DOHH2 (cell line): ENCODE data around the gene LY6G5C.

Source experiments
- H3F3A ChIP-seq: fragments of 200-600 bp; sonication (generic), shearing (Covaris generic); 2 replicates; pipeline ENCODE4 v1.6.0; 2016; ENCODE audit warnings: antibody characterized with exemption, mild to moderate bottlenecking; ENCODE audit not compliant: control insufficient read depth, insufficient read depth
- H3K27ac ChIP-seq: fragments of 200-600 bp; sonication (generic); 2 replicates; pipeline ENCODE4 v1.5.1; 2014; ENCODE audit warnings: low read depth, mild to moderate bottlenecking, low read length, moderate library complexity
- H3K27me3 ChIP-seq: fragments of 200-600 bp; sonication (generic); 2 replicates; pipeline ENCODE4 v1.6.1; 2014; ENCODE audit warnings: mild to moderate bottlenecking, low read length, mixed read lengths; ENCODE audit not compliant: control insufficient read depth
- H3K36me3 ChIP-seq: fragments of 200-600 bp; sonication (generic); 2 replicates; pipeline ENCODE4 v1.6.1; 2014; ENCODE audit warnings: mild to moderate bottlenecking, low read length, moderate library complexity, mixed read lengths; ENCODE audit not compliant: control insufficient read depth
- H3K4me1 ChIP-seq: fragments of 200-600 bp; sonication (generic); 2 replicates; pipeline ENCODE4 v1.6.1; 2014; ENCODE audit warnings: mild to moderate bottlenecking, low read length, mixed read lengths; ENCODE audit not compliant: control insufficient read depth
- H3K4me2 ChIP-seq: fragments of 200-600 bp; sonication (generic); 2 replicates; pipeline ENCODE4 v1.6.0; 2014; ENCODE audit warnings: mild to moderate bottlenecking, low read length, moderate library complexity
- H3K4me3 ChIP-seq: fragments of 200-600 bp; sonication (generic); 2 replicates; pipeline ENCODE4 v1.5.1; 2014; ENCODE audit warnings: mild to moderate bottlenecking, low read length, mixed read lengths
- H3K79me2 ChIP-seq: fragments of 200-600 bp; sonication (generic); 2 replicates; pipeline ENCODE4 v1.6.1; 2014; ENCODE audit warnings: mild to moderate bottlenecking, low read length, mixed read lengths; ENCODE audit not compliant: control insufficient read depth
- H3K9me2 ChIP-seq: fragments of 200-600 bp; sonication (generic); replicated peaks from 2 replicates; pipeline ENCODE4 v1.6.1; 2014; ENCODE audit warnings: mild to moderate bottlenecking, low read length, mixed read lengths; ENCODE audit not compliant: control insufficient read depth
- H3K9me3 ChIP-seq: fragments of 200-600 bp; sonication (generic); 2 replicates; pipeline ENCODE4 v1.6.1; 2014; ENCODE audit warnings: antibody characterized with exemption, low read length, mixed read lengths; ENCODE audit not compliant: control insufficient read depth, insufficient read depth
- H4K20me1 ChIP-seq: fragments of 200-600 bp; sonication (generic); 2 replicates; pipeline ENCODE4 v1.6.0; 2014; ENCODE audit warnings: low read depth, mild to moderate bottlenecking, antibody characterized with exemption, low read length, moderate library complexity; ENCODE audit not compliant: control insufficient read depth, insufficient read depth
- CTCF ChIP-seq: fragments of 200-600 bp; sonication (generic); IDR thresholded peaks from one replicate; pipeline ENCODE4 v1.5.1; 2014; ENCODE audit warnings: antibody characterized with exemption, mild to moderate bottlenecking, low read depth, low read length; ENCODE audit not compliant: poor library complexity, severe bottlenecking
- EZH2phosphoT487 ChIP-seq: fragments of 200-600 bp; sonication (generic); IDR thresholded peaks from 2 replicates; pipeline ENCODE4 v1.6.1; 2017; ENCODE audit warnings: borderline replicate concordance, mild to moderate bottlenecking, antibody characterized with exemption, low read length, moderate library complexity, mixed read lengths

Gene LY6G5C

GRCh38 chr6:31666337-31666965 lies 14.4 kb downstream of the LY6G5C start:
- Histone ChIP-seq H3K79me2 (peaks cover 64% of the 10 kb centered on the region), H3K36me3 (peaks cover 88% of the 10 kb centered on the region), H3K4me3 (peak overlapping the region; percentile 95), H4K20me1 (peaks cover 11% of the 10 kb centered on the region; the same call in 1 of the 2 replicates), H3K9me2 (no peaks in the 10 kb centered on the region), H3K4me1 (peaks cover 41% of the 10 kb centered on the region), H3K27me3 (no peaks in the 10 kb centered on the region), H3K9me3 (no peaks in the 10 kb centered on the region), H3F3A (peaks cover 8% of the 10 kb centered on the region), H3K4me2 (peak overlapping the region; percentile 85), H3K27ac (peak overlapping the region; percentile 97)
- TF ChIP-seq CTCF: no peak

- H3K27ac ChIP-seq: peak within 1 kb of the TSS; percentile 97
- H3F3A ChIP-seq: peaks cover 11% of the 10 kb centered on the region
- H3K27me3 ChIP-seq: no peaks in the 10 kb centered on the region
- H3K4me3 ChIP-seq: peak within 1 kb of the TSS; percentile 95
- H4K20me1 ChIP-seq: peaks cover 11% of the 10 kb centered on the region; the same call in 1 of the 2 replicates
- peak within 1 kb of the TSS; percentile 99 for H3K4me2 ChIP-seq
- peaks cover 49% of the 10 kb centered on the region for H3K4me1 ChIP-seq
- no peak for TF ChIP-seq EZH2phosphoT487
- H3K79me2 ChIP-seq: peaks cover 68% of the 10 kb centered on the region
- no peaks in the 10 kb centered on the region for H3K9me3 ChIP-seq
- H3K9me2 ChIP-seq: no peaks in the 10 kb centered on the region
- peaks cover 88% of the 10 kb centered on the region for H3K36me3 ChIP-seq
These were observed 15.1 kb downstream of the LY6G5C start, which contains the start of gene CSNK2B for GRCh38 chr6:31665501-31666336. Gene CSNK2B, plus strand, starts transcription at chr6:31666080. Its CDS starts 752 bp downstream, at chr6:31666832.

- TF ChIP-seq CTCF (no peak), EZH2phosphoT487 (no peak)
- Histone ChIP-seq H3K4me2 (peak within 1 kb of the TSS; percentile 99), H3K4me3 (peak within 1 kb of the TSS; percentile 95), H3K9me2 (no peaks in the 10 kb centered on the region), H3K4me1 (peaks cover 49% of the 10 kb centered on the region), H3K9me3 (no peaks in the 10 kb centered on the region), H3K36me3 (peaks cover 86% of the 10 kb centered on the region), H3F3A (peaks cover 11% of the 10 kb centered on the region), H3K27me3 (no peaks in the 10 kb centered on the region), H4K20me1 (peaks cover 11% of the 10 kb centered on the region; the same call in 1 of the 2 replicates), H3K27ac (peak within 1 kb of the TSS; percentile 97), H3K79me2 (peaks cover 74% of the 10 kb centered on the region)
These were observed 15.9 kb downstream of the LY6G5C start, which contains the start of gene GPANK1 for GRCh38 chr6:31664790-31665500. Gene GPANK1, minus strand, starts transcription at chr6:31664997. Its CDS starts 519 bp downstream, at chr6:31664478.
